AG09309 (cell line): ENCODE data around the gene SPAG17.

Experiments
- DNase-seq: peaks from one replicate; pipeline ENCODE4 v3.0.0-alpha.2; 2010; ENCODE audit warnings: low read depth
- H3K4me3 ChIP-seq: 2 replicates; pipeline ENCODE4 v1.5.1; 2011; ENCODE audit warnings: mild to moderate bottlenecking, low read depth, low read length, moderate library complexity; ENCODE audit not compliant: control insufficient read depth
- TF ChIP-seq, protein P1 (sequence below): IDR thresholded peaks from 2 replicates; pipeline ENCODE4 v1.5.1; 2011; ENCODE audit warnings: mild to moderate bottlenecking, low read depth, low read length, inconsistent platforms; ENCODE audit not compliant: insufficient read depth, control insufficient read depth; ENCODE audit errors: missing control alignments

Gene SPAG17

DNA sequence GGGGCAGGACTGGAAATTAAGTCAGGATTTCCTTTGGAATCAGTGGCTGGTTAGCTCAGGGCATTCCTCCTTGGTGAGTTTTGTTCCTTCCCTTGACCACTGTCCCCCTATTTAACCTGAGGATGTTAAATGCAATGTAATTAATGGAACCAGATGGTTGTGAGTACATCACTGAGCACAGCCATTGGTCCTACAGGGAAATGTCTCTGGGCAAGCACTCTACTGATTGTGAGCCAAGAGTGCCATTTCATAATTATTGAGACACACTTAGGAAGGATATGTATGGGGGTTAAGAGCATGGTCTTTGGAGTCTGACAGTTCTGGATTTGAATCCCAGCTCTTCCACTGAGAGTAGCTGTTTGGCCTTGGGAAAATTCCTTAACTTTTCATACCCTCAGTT, 74.4 kb downstream of the SPAG17 start:
- TF ChIP-seq, protein P1, sequence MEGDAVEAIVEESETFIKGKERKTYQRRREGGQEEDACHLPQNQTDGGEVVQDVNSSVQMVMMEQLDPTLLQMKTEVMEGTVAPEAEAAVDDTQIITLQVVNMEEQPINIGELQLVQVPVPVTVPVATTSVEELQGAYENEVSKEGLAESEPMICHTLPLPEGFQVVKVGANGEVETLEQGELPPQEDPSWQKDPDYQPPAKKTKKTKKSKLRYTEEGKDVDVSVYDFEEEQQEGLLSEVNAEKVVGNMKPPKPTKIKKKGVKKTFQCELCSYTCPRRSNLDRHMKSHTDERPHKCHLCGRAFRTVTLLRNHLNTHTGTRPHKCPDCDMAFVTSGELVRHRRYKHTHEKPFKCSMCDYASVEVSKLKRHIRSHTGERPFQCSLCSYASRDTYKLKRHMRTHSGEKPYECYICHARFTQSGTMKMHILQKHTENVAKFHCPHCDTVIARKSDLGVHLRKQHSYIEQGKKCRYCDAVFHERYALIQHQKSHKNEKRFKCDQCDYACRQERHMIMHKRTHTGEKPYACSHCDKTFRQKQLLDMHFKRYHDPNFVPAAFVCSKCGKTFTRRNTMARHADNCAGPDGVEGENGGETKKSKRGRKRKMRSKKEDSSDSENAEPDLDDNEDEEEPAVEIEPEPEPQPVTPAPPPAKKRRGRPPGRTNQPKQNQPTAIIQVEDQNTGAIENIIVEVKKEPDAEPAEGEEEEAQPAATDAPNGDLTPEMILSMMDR = no peak
- H3K4me3 ChIP-seq = no peak overlapping the region
- DNase-seq = no peak

DNA sequence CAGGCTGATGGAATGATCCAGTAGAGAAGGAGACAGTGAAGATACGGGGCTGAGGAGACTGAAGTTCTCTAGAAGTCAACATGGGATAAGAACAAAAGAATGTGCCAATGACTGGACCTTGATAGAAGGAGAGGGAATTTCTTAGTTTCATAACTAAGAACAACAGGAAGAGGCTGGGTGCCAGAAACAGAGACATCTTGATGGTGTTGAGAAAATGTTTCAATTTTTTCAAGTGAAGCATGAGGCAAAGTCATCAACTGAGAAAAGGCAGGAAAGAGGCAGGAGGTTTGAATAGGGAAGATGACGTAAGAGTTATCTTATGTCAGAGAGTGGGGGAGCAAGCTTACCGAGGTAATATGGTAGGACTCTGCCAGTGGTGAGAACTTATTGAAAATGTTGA, 80.1 kb downstream of the SPAG17 start:
- TF ChIP-seq, protein P1 = no peak
- DNase-seq = no peak
- no peak overlapping the region for H3K4me3 ChIP-seq

DNA sequence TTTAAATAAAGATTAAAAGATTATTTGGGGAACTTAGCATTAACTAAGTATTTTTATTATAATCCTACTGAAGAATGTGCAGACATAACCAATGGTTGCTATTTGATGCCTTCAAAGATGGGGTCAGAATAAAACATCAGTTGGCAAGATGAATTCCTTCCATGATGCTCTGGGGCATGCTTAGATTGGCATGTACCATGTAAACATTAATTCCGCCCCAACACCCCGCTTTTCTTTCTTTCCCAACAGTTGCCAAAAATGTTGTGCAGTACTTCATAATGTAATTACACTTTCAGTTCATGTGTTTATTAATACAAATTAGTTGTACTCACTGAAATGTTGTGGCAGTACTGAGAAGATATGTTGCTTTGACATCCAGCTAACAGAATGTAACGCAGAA, 82.6 kb downstream of the SPAG17 start:
- no peak for DNase-seq
- TF ChIP-seq, protein P1 = no peak
- no peak overlapping the region for H3K4me3 ChIP-seq

DNA sequence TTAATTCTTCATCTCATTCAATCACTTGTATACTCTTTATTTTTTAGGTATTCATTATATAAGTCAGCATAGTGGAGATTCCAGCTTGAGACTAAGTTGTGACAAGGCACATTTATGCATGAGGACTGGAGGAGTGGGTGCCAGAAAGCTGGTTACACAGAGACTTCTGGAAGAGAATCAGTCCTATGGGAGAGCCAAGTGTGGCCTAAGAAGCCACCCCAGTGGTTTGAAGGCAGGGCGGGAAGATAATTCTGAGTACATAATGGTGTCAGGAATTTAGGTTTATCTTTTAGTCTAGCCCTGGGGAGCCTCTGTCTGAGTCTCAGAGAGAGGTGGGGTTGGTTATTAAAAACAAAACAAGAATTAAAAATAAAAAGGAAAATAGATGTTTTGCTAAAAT, 83.0 kb downstream of the SPAG17 start:
- DNase-seq = no peak
- H3K4me3 ChIP-seq = no peak overlapping the region
- TF ChIP-seq, protein P1 = no peak

DNA sequence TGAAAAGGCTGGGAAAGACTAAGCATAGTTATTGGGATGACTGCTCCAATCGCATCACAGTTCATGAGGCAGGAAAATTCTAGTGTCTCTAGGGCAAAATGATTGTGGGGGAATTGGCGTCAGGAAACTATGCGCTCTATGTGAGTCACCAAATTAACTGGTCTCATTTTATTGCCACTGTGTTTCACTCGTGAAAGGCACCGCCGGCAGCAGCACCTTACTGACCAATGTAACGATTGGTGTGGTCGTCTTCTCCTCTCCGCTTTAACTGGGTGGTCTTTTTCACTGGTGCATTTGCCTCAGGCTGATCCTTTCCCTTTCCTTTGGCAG, 83.5 kb downstream of the SPAG17 start:
- no peak overlapping the region for H3K4me3 ChIP-seq
- DNase-seq = peak; percentile 84
- TF ChIP-seq, protein P1 = no peak

DNA sequence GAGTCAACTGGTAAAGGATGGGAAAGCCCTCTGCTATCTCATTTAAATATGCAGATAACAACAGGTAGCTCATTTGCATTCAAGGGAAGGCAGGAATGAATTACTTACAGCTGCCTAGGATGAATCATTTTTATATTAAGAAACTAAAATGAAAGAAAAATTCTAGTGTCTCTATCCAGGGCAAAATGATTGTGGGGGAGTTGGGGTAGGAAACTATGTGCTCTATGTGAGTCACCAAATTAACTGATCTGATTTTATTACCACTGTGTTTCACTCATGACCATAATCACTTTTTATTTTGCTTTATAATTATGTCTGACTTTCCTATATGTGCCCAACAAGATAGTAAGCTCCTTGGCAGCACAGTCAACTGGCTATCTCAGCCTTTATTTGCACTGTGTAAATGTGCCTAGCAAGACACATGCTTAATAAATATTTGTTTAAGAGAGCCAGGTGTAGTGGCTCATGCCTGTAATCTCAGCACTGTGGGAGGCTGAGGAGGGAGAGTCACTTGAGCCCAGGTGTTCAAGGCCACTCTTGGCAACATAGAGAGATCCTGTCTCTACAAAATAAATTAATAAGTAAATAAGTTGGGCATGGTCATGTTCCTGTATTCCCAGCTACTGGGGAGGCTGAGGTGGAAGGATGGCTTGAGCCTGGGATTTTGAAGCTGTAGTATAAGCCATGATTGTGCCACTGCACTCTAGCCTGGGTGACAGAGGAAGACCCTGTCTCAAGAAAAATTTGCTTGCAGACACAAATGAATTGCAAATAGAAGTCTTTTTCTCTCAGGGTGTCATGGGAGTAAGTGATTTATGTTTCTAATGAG, 84.1 kb downstream of the SPAG17 start:
- H3K4me3 ChIP-seq = no peak overlapping the region
- TF ChIP-seq, protein P1 = no peak
- DNase-seq = no peak
